ENCODE measurements around the gene CTRB2. TPM values are rescaled to one million over a fixed set of nuclear protein-coding genes. Genes with fewer than 3 reads are reported as not detected.

Gene CTRB2
- total and polyA plus RNA-seq, 3 experiments from 2014 or later, result not detected

- Mint-ChIP-seq H3K9me3 (no peaks in the 10 kb centered on the region), H3K4me1 (peaks cover 11 to 15% (median 14%) of the 10 kb centered on the region in 3 donors), H3K36me3 (no peaks in the 10 kb centered on the region), H3K27ac (no peak overlapping the region), H3K27me3 (peaks cover 0 to 4% of the 10 kb centered on the region in 2 donors), H3K4me3 (no peak overlapping the region)
- ChIA-PET POLR2A (no interaction called here), CTCF (interaction anchor here (1.2 kb wide), 1 partner anchor 30 kb away, joined by 3 read pairs; no protein-coding TSS in a partner anchor)
- Histone ChIP-seq H3K27me3 (ENCODE audit: insufficient read depth, low read length, poor library complexity, severe bottlenecking) (no peaks in the 10 kb centered on the region), H3K9me3 (ENCODE audit: low read length) (no peaks in the 10 kb centered on the region), H3K4me1 (ENCODE audit: insufficient read depth, low read length) (peaks cover 17% of the 10 kb centered on the region), H3K27ac (ENCODE audit: low read depth, low read length) (no peak overlapping the region), H3K36me3 (ENCODE audit: insufficient read depth, low read length) (no peaks in the 10 kb centered on the region), H3K4me3 (ENCODE audit: low read length) (no peak overlapping the region)
- peak in 1 of 5 donors; percentile 37 for DNase-seq
Observed at GRCh38 chr16:75203667-75204409, 3.1 kb downstream of the CTRB2 start.

GRCh38 chr16:75203096-75203495 is 3.9 kb downstream of the CTRB2 start:
- no peak overlapping the region for H3K4me3 ChIP-seq (ENCODE audit: low read length)
- H3K36me3 Mint-ChIP-seq, result no peaks in the 10 kb centered on the region
- ChIA-PET CTCF (interaction anchor here (0.6 to 1.2 kb wide), 2 partner anchors 30 to 197 kb away, joined by 3 read pairs; no protein-coding TSS in a partner anchor), POLR2A (no interaction called here)
- no peak overlapping the region for H3K4me3 Mint-ChIP-seq
- H3K27me3 ChIP-seq (ENCODE audit: insufficient read depth, low read length, poor library complexity, severe bottlenecking), result no peaks in the 10 kb centered on the region
- H3K27ac Mint-ChIP-seq, result no peak overlapping the region
- no peak overlapping the region for H3K27ac ChIP-seq (ENCODE audit: low read depth, low read length)
- H3K9me3 Mint-ChIP-seq, result no peaks in the 10 kb centered on the region
- H3K4me1 ChIP-seq (ENCODE audit: insufficient read depth, low read length), result peaks cover 17% of the 10 kb centered on the region
- no peaks in the 10 kb centered on the region for H3K9me3 ChIP-seq (ENCODE audit: low read length)
- peaks cover 2 to 9% of the 10 kb centered on the region in 2 donors for H3K27me3 Mint-ChIP-seq
- no peak for DNase-seq
- no peaks in the 10 kb centered on the region for H3K36me3 ChIP-seq (ENCODE audit: insufficient read depth, low read length)
- peaks cover 11 to 15% (median 14%) of the 10 kb centered on the region in 3 donors for H3K4me1 Mint-ChIP-seq

GRCh38 chr16:75202069-75202590 is 4.8 kb downstream of the CTRB2 start:
- H3K27me3 ChIP-seq (ENCODE audit: insufficient read depth, low read length, poor library complexity, severe bottlenecking), result no peaks in the 10 kb centered on the region
- H3K36me3 ChIP-seq (ENCODE audit: insufficient read depth, low read length), result no peaks in the 10 kb centered on the region
- no peak overlapping the region for H3K27ac ChIP-seq (ENCODE audit: low read depth, low read length)
- ChIA-PET POLR2A (no interaction called here), CTCF (interaction anchor here (0.6 to 1.1 kb wide), 3 partner anchors 17 to 198 kb away, joined by 3 read pairs; partner anchors contain the start of gene CTRB1)
- H3K36me3 Mint-ChIP-seq, result no peaks in the 10 kb centered on the region
- peaks cover 7 to 15% of the 10 kb centered on the region in 2 donors for H3K27me3 Mint-ChIP-seq
- no peaks in the 10 kb centered on the region for H3K9me3 ChIP-seq (ENCODE audit: low read length)
- DNase-seq, result no peak
- peak overlapping the region in 1 of 8 donors; percentile 5 for H3K27ac Mint-ChIP-seq
- no peak overlapping the region for H3K4me3 Mint-ChIP-seq
- no peaks in the 10 kb centered on the region for H3K9me3 Mint-ChIP-seq
- H3K4me3 ChIP-seq (ENCODE audit: low read length), result no peak overlapping the region
- H3K4me1 ChIP-seq (ENCODE audit: insufficient read depth, low read length), result peaks cover 17% of the 10 kb centered on the region
- peaks cover 11 to 15% (median 14%) of the 10 kb centered on the region in 3 donors for H3K4me1 Mint-ChIP-seq

- Histone ChIP-seq H3K4me3 (ENCODE audit: low read length) (no peak overlapping the region), H3K9me3 (ENCODE audit: low read length) (no peaks in the 10 kb centered on the region), H3K36me3 (ENCODE audit: insufficient read depth, low read length) (no peaks in the 10 kb centered on the region), H3K27ac (ENCODE audit: low read depth, low read length) (no peak overlapping the region), H3K27me3 (ENCODE audit: insufficient read depth, low read length, poor library complexity, severe bottlenecking) (no peaks in the 10 kb centered on the region), H3K4me1 (ENCODE audit: insufficient read depth, low read length) (peaks cover 17% of the 10 kb centered on the region)
- Mint-ChIP-seq H3K27ac (no peak overlapping the region), H3K36me3 (no peaks in the 10 kb centered on the region), H3K4me1 (peaks cover 11 to 15% (median 14%) of the 10 kb centered on the region in 3 donors), H3K27me3 (peaks cover 7 to 22% of the 10 kb centered on the region in 2 donors), H3K4me3 (no peak overlapping the region), H3K9me3 (no peaks in the 10 kb centered on the region)
- DNase-seq, result no peak
- ChIA-PET CTCF (interaction anchor here (1.1 to 4.1 kb wide), 11 partner anchors 8 to 335 kb away, joined by 3 to 27 read pairs (median 17); partner anchors contain the start of gene CTRB1), POLR2A (no interaction called here)
Observed at GRCh38 chr16:75198135-75198600, 8.8 kb downstream of the CTRB2 start.

GRCh38 chr16:75197522-75198134 is 9.3 kb downstream of the CTRB2 start:
- Histone ChIP-seq H3K4me1 (ENCODE audit: insufficient read depth, low read length) (peaks cover 17% of the 10 kb centered on the region), H3K9me3 (ENCODE audit: low read length) (no peaks in the 10 kb centered on the region), H3K36me3 (ENCODE audit: insufficient read depth, low read length) (no peaks in the 10 kb centered on the region), H3K4me3 (ENCODE audit: low read length) (no peak overlapping the region), H3K27ac (ENCODE audit: low read depth, low read length) (no peak overlapping the region), H3K27me3 (ENCODE audit: insufficient read depth, low read length, poor library complexity, severe bottlenecking) (no peaks in the 10 kb centered on the region)
- H3K4me3 Mint-ChIP-seq, result no peak overlapping the region
- peaks cover 9 to 22% of the 10 kb centered on the region in 2 donors for H3K27me3 Mint-ChIP-seq
- no peaks in the 10 kb centered on the region for H3K36me3 Mint-ChIP-seq
- peaks cover 11 to 15% (median 14%) of the 10 kb centered on the region in 3 donors for H3K4me1 Mint-ChIP-seq
- no peak for DNase-seq
- peak overlapping the region in 1 of 8 donors; percentile 33 for H3K27ac Mint-ChIP-seq
- ChIA-PET POLR2A (no interaction called here), CTCF (interaction anchor here (0.8 to 4.1 kb wide), 7 partner anchors 37 to 207 kb away, joined by 3 to 27 read pairs (median 20); no protein-coding TSS in a partner anchor)
- H3K9me3 Mint-ChIP-seq, result no peaks in the 10 kb centered on the region

GRCh38 chr16:75196836-75197235 is 10.1 kb downstream of the CTRB2 start:
- peaks cover 16% of the 10 kb centered on the region for H3K4me1 ChIP-seq (ENCODE audit: insufficient read depth, low read length)
- H3K27me3 ChIP-seq (ENCODE audit: insufficient read depth, low read length, poor library complexity, severe bottlenecking), result no peaks in the 10 kb centered on the region
- no peaks in the 10 kb centered on the region for H3K36me3 ChIP-seq (ENCODE audit: insufficient read depth, low read length)
- H3K4me3 ChIP-seq (ENCODE audit: low read length), result no peak overlapping the region
- Mint-ChIP-seq H3K4me3 (no peak overlapping the region), H3K27ac (peak overlapping the region in 2 of 8 donors; percentile 33 to 65), H3K4me1 (peaks cover 11 to 15% (median 11%) of the 10 kb centered on the region in 3 donors), H3K36me3 (no peaks in the 10 kb centered on the region), H3K9me3 (no peaks in the 10 kb centered on the region), H3K27me3 (peaks cover 9 to 22% of the 10 kb centered on the region in 2 donors)
- DNase-seq, result no peak
- ChIA-PET POLR2A (no interaction called here), CTCF (interaction anchor here (0.8 to 4.1 kb wide), 4 partner anchors 38 to 208 kb away, joined by 3 to 24 read pairs (median 12); no protein-coding TSS in a partner anchor)
- H3K27ac ChIP-seq (ENCODE audit: low read depth, low read length), result no peak overlapping the region
- H3K9me3 ChIP-seq (ENCODE audit: low read length), result no peaks in the 10 kb centered on the region

GRCh38 chr16:75195811-75196790 is 10.9 kb downstream of the CTRB2 start:
- CTCF ChIA-PET, result interaction anchor here (0.9 to 1.3 kb wide), 2 partner anchors 13 to 88 kb away, joined by 3 read pairs; no protein-coding TSS in a partner anchor
- Histone ChIP-seq H3K27me3 (ENCODE audit: insufficient read depth, low read length, poor library complexity, severe bottlenecking) (no peaks in the 10 kb centered on the region), H3K4me3 (ENCODE audit: low read length) (no peak overlapping the region), H3K27ac (ENCODE audit: low read depth, low read length) (no peak overlapping the region), H3K36me3 (ENCODE audit: insufficient read depth, low read length) (no peaks in the 10 kb centered on the region), H3K4me1 (ENCODE audit: insufficient read depth, low read length) (peaks cover 8% of the 10 kb centered on the region), H3K9me3 (ENCODE audit: low read length) (no peaks in the 10 kb centered on the region)
- POLR2A ChIA-PET, result no interaction called here
- DNase-seq, result no peak
- H3K9me3 Mint-ChIP-seq, result no peaks in the 10 kb centered on the region
- peaks cover 9 to 22% of the 10 kb centered on the region in 2 donors for H3K27me3 Mint-ChIP-seq
- H3K4me1 Mint-ChIP-seq, result peaks cover 6 to 12% (median 7%) of the 10 kb centered on the region in 3 donors
- no peak overlapping the region for H3K4me3 Mint-ChIP-seq
- H3K27ac Mint-ChIP-seq, result peak overlapping the region in 2 of 8 donors; percentile 21 to 65
- no peaks in the 10 kb centered on the region for H3K36me3 Mint-ChIP-seq

All from CD8-positive, alpha-beta memory T cell (primary cell).